Activated naive CD8-positive, alpha-beta T cell treated with anti-CD3 and anti-CD28 coated beads, Interleukin-2, amount 50 U/mL, for 16 hours (primary cell): ENCODE results near the gene ZNF365.
A peak's percentile ranks its signal among the peaks of the same experiment; 100 is the strongest.

Source experiments
- DNase-seq: peaks from one replicate; pipeline ENCODE4 v3.0.0-alpha.2; 2020; ENCODE audit warnings: low read depth, low spot score

The ZNF365 gene

DNA sequence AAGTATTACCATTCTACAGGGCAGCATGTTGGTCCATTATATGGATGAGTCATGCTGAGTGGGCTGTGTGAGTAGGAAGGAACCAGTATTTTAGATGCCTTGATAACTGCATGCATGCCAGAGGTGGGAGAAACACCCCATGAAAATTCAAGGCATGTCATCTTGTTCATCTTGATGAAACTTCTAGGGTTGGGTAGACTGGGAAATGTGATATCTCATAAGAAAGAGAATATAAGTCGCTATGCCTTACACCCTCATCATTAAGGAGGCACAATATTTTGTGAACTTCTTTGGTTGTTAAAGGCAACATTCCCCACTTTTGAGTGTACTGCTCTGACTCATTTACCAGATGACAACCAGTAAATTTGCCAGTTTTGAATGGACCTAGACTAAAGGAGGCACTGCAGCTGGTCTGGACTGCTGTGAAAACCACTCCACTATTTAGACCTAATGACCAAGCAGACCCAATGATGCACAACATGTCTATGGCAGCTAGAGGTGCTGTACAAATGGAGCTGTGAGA lies 48.0 kb downstream of the ZNF365 start:
- no peak for DNase-seq

DNA sequence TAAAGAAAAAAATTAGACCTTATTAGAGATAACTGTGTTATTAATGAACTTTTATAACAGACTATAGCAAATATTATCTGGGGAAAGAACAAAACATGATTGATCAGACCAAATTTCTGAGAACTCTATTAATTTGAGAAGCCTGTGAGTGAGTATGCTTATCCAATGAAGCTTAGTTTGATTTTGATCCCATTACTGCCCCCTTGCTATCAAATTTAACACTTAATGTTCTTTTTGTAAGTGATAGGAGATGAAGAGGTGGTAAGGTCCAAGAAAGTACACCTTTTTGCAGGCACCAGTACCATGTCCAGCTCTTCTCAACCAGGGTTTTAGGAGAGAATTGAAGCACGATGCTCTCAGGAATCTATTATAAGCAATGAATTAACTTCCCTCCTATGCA lies 49.9 kb downstream of the ZNF365 start:
- no peak for DNase-seq

DNA sequence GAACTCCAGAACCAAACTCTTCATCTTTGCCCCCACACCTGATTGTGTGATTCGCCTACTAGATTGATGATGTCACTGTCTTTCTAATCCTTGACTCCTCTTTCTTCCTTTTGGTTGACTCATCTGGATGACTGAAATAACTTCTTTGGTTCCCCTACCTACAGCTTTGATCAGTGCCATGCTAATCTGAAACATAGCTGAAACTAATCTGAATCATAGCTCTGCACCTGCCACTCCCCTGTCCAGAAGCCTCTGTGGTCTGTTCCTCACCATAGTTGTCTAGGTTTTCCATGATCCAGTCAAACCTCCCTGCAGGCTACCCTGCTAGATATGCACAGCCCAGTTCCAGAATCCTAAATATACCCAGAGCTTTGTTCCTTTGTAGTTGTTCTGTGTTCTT lies 51.9 kb downstream of the ZNF365 start:
- DNase-seq: no peak

DNA sequence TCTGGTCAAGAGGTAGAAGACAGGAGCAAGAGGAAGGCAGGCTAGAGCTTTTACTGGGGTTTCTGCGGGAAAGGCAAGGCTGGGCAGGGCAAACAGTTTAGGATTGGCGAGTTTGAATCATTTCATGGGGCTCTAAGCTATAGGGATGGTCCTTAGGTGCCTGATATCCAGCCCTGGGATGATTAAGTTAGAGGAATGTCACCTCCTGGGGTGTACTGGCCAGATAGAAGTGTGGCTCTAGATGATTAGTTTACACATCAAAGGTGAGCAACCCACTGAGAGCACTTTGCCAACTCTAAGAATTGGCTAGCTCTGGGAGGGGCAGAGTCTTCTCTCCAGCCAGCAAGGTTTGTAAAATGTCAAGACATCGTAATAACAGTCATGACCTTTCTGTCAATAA lies 52.4 kb downstream of the ZNF365 start:
- DNase-seq: no peak

DNA sequence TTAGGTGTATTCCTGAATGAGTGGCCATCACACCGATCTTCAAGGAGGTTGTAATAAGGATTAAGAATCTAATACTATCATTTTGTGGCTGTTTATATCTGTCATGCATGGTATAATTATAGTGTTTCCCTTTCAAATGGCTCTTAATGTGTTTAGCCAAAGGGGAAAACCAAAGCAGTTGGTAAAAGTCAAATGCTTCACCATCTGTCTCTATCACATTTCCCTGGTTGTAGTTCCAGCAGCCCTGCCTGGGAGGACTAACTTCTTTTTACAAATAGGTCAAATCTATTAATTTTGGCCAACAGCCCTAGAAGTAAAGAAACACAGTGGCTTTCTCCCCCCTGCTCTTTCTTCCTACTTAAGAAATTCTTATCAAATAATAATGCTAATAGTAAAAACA lies 56.7 kb downstream of the ZNF365 start:
- no peak for DNase-seq

DNA sequence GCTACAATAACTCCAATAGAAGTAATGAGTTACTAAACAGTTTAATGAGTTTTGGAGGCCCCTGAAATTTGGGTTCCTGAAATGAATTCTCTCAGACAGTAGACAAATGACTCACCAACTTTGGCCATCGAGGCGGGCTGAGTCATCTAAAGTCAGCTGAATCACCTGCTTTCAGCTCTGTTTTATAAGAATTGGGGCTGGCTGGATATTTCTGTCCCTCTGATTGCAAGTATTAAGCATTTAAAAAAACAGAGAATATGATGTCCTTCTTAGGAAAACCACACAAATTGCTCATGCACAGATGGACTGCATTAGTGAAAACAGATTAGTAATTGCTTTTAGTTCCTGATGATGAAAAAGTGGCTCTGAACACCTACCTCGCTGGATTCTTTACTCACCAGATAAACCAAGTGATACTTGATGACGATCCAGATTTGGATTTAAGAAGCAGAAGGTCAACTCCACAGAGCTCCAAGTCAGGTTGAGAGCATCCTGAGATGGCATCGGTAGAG lies 59.1 kb downstream of the ZNF365 start:
- peak; percentile 6 for DNase-seq

DNA sequence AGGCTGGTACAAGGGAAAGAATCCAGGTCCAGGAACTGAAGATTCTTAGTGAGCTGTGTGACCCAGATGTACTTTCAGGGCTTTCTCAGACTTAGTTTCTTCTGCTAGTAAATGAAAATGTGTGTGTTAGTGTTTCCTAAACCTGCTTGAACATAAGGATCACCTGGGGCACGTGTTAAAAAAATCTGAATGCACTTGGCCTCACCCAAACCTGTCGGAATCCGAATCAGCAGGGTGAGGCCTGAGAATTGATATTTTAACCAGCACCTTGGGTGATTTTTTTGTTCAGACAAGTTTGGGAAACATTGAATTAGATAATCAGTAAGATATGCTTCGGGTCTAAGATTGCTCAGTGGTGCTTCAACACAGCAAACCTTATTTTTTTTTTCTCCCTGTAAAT lies 59.7 kb downstream of the ZNF365 start:
- no peak for DNase-seq

DNA sequence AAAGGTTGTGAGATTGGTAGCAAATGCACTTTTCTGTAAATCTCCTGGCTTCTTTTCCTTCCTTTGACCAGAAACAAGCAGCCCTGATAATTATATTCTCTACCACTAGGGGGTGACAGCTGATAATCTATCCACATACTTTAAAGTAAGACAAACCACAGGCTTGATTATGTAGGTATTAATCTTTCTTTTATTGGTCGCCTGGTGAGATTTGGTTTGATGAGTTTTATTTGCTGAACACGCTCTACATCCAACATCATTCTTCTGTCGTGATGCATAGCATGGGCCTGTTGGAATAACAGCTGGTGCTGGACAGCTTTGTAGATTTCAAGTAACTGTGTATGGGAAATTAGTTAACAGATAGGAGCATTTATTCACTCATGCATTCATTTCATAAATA lies 63.5 kb downstream of the ZNF365 start:
- DNase-seq: no peak

DNA sequence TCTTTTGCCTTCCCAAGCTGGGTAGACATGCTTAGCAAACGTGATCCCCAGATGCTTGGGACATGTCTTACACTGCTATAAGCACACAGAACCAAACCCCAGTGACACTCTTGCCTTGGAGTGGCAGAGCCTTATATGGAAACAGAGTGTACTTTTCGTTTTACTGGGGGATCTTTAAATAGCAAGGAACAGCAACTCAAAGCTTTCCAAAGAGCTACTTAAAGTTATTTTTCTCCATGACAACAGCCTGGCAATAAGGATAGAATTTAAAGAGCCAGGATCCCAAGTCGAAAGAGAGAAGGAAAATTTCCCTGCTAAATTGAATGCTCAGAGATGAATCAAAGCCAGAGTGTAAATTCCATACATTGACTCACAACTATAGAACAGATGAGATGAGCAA lies 67.8 kb downstream of the ZNF365 start:
- DNase-seq: no peak

DNA sequence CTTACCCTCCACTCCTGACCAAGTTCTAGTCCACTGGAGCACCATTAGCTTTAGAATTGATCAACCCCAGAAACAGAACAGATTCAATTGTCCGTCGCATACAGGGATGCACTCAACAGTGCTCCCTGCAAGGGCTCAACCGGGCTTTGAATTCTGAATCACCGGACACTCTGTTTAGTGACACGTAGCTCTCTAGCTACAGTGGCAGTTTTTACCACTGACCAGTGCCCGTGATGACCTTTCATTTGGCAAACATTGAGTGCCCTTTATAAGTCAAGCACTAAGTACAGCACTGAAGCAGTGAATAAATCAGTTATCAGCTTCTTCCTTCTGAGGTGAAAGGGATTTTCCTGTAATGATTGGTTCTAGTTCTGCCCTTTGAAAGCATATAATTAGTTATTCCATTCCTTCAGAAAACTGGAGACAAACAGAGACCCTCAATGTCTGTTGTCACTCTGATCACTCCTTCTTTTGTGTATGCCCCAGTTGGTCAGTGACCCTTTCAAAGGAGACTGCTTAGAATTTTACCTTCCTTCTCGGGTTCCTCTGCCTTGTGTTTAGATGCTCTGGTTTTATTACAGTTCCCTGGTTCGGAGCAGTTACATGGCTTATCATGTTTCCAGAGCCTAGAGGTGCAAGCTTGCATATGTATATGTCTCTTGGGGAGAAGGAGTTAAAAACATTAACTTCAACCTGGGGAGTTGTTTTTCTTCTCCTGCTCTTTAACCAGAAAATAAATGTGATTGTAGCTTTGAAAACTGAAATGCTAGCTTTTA lies 68.9 kb downstream of the ZNF365 start:
- no peak for DNase-seq

DNA sequence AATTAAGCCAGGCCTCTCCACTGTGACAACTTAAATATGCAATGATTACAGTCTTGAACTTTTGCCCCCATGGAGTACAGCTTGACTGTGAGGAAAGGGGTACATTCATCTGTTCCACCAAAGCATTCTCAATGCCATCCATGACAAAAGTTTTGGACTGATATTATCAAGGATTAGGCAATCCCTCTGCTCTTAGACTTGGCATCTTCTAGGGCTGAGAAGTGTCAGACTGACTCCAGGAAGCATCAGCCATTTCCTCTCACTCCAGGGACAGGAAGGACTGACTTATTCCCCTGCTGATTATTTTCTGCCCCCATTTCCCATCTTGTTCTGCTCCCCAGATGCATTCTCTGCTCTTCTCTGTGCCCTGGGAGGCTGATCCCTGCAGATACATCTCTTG lies 69.7 kb downstream of the ZNF365 start:
- no peak for DNase-seq

DNA sequence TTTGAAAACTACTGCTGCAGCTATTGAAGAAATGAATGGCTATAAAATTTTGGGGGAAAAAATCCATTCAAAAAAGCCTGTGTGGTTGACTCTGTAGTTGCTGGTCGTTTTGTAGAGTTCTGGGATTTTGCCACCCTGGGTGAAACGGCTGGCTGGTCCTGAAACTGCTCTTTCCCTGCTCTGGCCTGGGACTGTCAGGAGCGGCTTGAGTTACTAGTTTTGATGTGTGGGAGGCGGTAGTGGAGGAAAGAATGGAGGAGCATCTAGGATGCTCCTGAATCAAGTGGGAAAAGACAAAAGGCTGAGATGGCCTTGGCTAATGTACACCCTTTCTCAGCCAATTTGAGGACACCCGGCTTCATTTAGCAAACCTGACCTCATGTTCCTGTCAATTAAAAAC lies 72.5 kb downstream of the ZNF365 start:
- DNase-seq: no peak

DNA sequence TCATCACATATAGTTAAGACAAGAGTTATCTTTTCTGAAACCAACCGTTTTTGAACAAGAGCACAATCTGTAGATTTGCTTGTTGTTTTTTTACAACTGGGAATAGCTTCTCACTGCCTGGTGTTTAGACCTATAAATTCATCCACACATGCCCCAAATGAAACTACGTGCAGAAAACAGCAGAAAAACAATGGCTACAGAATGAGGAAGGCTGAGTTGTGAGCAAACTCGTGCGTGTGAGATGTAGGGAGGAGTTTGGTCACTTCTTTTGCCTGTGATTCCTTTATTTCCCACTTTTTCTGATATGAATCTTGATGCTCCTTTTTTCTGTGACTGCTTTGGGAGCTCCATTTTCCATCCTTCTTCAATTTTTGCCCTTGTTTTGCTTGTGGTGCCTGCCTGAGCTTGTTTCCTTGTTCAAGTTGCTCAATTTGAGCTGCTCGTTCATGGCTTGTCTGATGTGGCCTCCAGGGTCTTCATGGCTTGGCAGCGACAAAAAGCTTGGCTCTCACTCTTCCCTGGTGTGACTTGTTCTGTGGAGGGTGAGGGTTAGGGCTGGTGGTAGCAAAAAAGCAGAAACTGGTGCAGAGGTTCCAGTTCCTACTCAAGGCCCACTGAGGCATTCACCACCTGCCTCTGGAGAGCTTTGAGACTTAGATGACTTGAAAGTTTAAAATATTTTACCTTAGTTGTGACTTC lies 76.9 kb downstream of the ZNF365 start:
- DNase-seq: no peak

DNA sequence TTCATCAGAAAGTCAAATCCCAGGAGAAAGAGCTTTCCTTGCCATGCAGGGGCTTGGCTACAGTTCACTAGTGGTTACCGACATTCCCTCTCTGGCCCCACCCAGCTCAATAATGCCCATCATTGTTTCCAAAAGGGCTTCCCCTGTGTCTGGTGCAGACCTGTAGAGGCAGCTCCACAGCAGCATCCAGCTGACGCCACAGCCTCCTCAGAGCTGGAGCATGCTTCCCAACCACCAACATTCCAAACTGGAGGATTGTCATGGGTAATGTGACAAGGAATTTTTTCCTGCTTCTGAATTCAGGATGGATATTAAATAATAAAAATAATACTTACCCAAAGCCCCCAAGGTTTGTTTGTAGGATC lies 77.4 kb downstream of the ZNF365 start:
- no peak for DNase-seq
